Activated T-cell treated with anti-CD3 and anti-CD28 coated beads, Interleukin-2, amount 50 U/mL, for 48 hours (primary cell): ENCODE data around the gene VSIG4.
A peak's percentile ranks its signal among the peaks of the same experiment; 100 is the strongest.
"Not testable (repeated sequence)": the region's sequence is repeated elsewhere in the genome, so short reads cannot be mapped to it uniquely, and the experiment has no call there.

Source experiments
- DNase-seq, 2 experiments: peaks; one replicate each; pipeline ENCODE4 v3.0.0-alpha.2; 2020

VSIG4 gene, protein sequence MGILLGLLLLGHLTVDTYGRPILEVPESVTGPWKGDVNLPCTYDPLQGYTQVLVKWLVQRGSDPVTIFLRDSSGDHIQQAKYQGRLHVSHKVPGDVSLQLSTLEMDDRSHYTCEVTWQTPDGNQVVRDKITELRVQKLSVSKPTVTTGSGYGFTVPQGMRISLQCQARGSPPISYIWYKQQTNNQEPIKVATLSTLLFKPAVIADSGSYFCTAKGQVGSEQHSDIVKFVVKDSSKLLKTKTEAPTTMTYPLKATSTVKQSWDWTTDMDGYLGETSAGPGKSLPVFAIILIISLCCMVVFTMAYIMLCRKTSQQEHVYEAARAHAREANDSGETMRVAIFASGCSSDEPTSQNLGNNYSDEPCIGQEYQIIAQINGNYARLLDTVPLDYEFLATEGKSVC

DNA sequence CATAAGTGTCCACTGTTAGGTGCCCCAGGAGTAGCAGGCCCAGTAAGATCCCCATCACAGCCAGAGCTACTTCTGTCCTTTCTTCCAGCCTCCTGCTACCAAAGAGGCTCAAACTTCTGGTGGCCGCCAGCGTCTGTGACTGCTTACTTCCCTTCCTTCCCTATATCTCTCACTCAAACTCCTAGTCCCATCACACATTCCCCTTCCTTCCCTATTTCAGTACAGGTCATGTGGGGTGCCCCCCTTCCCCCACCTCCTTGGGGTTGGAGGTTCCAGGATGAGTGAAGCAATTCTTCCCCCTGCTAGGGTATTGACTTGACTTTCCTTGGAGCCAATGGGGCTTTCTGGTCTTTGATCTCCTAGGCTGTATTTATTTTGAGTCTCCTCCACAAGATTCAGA lies at the start of gene VSIG4:
Gene VSIG4 (minus strand): TSS at position 137 of the 400 bp plus-strand sequence. CDS start 82 bp downstream, at position 55.
- no peak for DNase-seq

DNA sequence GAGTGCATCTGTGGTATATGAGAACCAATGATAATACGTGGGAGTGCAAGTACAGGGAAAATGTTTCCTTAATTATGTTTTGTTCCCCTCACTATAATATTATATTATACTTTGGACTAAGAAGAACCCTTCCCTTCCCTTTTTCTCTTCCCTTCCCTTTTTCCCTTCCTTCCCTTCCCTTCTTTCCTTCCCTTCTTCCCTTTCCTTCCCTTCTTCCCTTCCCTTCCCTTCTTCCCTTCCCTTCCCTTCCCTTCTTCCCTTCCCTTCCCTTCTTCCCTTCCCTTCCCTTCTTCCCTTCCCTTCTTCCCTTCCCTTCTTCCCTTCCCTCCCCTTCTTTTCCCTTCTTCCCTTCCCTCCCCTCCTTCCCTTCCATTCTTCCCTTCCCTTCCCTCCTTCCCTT lies 36.9 kb upstream of the VSIG4 start:
- no peak for DNase-seq

DNA sequence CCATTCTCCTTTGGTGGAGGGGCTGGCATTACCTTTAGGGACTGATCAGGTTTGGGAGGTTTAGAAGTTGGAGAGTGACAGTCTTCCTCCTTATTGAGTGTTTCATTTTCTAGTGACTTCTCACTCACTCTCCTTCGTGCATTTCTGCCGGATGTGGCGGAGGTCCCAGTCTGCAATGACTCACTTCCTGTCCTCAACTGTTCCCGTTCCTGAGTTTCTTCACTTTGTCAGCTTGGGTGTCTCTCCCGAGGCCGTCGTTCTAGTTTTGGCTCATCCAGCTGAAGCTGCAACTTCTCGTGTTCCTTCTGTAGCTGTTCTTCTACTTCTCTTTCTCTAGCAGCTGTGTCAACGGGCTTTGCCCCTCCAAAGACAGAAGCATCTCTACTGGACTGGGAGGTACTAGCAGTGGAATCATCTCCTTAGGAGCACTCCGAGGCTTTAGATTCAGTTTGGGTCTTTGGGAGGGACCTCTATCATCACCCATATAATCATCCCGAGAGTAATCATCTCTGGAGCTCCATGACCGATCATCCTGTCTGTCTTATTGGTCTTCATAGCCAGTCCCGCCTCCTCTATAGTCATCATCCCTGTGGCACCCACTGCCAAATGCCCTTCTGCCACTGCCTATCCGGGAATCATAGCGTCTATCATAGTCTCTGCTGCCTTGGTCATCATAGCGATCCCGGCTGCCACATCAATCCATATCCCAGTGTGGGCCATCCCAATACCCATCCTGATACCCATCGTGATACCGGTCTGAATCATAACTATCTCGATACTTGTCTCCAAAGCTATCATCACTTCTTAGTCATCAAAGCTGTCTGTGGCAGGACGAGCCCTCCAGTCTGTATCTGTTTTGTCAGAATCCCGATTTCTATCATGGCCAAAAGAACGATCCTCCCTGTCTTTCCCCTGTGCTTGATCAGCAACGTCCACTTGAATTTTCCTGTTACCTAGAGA lies 35.3 kb upstream of the VSIG4 start:
- peak; percentile 53 to 59 for DNase-seq

DNA sequence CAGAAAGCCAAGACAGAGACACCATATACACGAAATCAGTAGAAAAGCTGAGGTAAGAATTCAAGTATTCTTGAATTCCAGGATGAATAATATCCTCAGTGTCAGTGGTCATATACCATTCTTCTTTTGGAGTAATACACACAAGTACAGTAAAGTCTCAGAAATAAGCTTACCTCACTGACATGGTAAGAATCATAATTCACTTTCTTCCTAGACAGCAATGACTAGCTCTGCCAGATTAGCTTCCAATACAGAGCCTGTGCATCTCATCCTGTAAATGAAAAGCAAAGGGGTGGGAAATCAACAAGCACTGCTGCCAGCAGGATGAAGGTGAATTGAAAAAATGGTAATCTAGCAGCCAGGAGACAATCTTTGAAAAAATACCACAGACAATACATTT lies 31.2 kb upstream of the VSIG4 start:
- no peak for DNase-seq

DNA sequence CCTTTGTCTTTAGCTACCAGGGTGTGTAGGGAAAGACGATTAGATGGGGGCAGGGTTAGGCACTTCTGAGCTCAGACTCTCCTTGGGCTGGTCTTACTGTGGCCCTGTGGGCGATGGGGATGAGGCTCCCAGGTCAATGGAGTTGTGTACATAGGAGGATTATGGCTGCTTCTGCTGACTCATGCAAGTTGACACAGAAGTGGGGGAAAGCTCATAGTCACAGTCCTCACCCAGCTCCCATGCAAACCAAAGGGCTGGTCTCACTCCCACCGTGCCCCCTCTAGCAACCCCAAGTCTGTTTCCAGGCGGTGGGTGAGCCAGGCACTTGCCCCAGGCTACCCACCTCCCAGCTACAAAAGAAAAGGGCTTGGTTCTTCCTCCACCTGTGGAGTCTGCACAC lies 24.4 kb upstream of the VSIG4 start:
- no peak for DNase-seq

DNA sequence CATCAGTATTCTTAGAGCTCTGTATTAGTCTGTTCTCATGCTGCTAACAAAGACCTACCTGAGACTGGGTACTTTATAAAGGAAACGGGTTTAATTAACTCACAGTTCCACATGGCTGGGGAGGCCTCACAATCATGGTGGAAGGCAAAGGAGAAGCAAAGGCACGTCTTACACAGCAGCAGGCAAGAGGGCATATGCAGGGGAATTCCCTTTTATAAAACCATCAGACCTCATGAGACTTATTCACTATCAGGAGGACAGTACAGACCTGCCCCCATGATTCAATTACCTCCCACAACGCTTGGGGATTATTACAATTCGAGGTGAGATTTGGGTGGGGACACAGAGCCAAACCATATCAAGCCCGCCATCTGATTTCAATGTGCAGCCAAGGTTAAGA lies 17.1 kb upstream of the VSIG4 start:
- not testable (repeated sequence) for DNase-seq

DNA sequence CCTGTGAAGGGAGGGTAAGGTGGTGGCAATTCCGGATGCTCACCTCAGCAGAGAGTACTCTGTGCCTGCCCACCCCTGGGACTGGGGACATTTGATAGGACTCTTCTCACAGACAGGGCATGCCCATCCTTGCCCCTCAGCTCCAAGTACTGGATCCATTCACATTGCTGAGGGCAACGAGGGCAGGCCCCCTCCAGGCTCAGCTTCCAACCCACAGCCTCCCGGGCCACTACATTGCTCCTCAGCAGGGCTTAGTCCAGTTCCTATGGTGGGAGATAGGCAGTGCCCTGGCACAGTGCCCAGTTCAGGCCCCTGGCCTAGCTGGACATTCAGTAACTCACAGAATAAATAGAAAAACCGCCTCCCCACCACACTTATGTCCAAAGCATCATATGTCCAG lies 15.1 kb upstream of the VSIG4 start:
- DNase-seq = no peak

DNA sequence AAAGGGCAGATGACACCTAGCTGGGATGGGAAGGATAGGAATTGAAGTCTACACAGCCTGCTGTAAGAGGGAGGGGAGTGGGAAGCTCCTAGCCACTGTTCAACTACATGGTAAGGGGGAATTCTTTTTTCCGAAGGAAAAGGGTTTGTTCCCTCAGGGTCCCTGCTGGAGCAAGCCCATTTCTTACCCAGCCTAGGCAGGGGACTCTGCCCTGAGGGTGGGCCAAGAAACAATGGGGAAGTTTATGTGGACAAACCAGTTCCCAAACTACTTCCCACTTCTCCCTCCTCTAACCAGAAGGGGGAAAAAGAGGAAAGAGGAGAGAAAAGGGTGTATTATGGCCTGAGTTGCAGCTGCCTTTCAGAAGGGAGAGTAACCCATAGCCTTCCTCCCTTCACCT lies 13.5 kb upstream of the VSIG4 start:
- DNase-seq = no peak

DNA sequence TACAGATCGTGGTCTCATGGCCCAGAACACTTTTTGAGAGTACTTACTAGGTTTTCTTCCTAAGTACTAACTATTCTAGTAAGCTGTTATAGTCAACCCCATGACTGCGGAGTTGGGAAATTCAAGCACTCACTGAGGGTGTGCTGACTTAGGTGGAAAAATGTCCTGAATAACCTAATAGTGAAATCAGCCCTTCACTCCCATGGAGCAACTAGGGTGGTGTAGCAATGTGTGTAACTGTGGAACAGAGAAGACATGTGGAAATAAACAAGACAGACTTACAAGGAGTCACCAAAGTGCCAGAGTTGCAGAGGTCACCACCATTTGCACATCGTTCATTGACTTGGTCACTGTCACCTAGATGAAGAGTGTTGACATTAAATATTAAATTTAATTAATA lies 12.1 kb upstream of the VSIG4 start:
- no peak for DNase-seq

DNA sequence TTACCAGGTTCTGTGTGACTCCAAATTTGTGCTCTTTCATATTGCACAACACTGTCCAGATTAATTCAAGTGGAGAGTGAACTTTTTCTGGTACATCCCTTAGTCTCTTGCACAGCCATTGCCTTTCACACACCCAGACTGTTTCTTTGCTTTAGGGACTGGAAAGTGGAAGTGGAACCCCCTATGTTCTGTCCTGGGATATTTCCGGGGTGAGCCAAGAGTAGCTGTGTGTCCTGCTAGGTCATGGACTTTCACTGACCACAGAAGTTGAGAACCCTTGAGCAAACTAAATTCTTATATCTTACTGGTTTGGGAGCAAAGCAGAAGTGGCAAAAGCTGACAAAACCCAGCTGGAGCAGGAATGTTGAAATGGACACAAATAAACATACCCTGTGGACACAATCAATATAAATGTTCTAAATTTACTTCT lies 10.3 kb upstream of the VSIG4 start:
- DNase-seq = no peak

DNA sequence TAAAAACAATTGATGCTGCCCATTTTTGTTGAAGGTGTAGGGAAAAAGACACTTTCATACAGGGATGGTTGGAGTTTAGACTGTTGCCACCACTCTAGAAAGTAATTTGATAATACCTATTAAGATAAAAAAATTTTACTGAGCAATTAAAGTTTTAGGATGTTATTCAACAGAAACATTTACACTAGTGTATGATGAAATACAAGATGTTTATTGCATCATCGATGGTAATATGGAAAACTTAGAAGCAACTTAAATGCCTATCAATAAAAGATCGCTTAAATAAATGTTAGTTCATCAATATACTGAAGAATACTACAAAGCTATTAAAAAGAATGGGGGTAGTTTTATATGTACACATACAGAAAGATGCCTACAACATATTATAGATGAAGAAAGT lies 9.2 kb upstream of the VSIG4 start:
- DNase-seq = no peak

DNA sequence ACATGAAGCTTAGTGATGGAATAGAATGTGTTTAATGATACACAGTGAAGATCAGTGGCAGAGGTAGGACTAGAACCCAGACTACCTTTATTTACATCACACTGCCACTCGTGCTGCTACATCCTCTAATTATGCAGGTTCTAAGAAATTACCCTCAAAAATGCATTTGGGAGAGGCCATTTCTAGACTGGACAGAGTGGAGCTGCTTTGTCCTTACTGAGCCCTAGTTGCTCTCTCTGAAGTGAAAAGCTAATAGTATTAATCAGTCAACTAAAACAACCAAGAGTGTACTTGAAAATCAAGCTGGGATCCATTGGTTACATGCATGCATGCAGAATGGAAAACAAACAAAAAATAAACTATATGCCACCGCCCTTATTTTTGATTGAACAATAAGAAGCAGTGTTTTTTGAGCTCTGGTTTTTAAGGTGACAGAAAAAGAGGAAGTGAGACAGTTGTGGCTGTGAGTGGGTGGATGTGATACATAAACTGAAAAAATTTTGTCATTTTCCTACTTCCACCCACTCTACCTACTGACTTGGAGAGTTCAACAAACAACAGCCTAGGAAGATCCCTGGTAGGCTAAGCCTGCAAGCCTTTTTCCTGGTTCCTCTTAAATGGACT lies 6.8 kb upstream of the VSIG4 start:
- peak in 1 of 2 experiments; percentile 51 for DNase-seq

DNA sequence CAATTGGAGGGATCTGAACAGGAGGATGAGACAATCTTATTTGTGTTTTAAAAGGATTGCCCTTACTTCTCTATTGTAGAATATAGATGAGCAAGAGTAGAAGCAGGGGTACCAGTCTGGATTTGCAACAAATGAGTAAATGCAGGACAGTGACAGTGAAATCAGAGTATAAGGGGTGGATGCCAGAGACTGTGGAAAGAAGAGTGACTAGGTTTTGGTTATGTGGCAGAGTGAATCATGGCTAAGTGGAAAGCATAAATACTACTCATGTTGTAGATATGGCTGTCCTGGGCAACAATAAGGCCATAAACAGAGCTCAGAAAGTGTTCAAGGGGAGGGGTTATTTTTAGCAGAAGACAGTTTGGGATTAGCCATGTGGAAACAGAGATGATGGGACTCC lies 6.0 kb upstream of the VSIG4 start:
- DNase-seq = no peak

DNA sequence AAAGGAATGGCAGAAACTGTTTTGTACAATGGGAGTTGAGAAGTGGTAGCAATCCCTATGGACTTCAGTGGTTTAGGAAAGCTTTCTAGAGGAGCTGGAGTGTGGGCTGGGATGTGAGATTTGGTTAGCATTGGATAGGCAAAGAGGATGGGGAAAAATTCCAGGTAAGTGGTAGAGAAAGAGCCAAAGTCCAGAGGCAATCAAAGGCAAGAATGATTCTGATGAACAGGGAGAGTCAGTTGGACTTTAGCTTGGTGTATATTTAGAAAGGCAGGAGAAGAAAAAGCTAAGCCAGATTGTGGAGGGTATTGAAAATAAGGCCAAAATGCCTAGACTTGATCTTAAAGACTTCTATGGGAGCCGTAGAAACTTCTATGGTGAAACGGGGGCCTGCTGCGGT lies 3.7 kb upstream of the VSIG4 start:
- no peak for DNase-seq

DNA sequence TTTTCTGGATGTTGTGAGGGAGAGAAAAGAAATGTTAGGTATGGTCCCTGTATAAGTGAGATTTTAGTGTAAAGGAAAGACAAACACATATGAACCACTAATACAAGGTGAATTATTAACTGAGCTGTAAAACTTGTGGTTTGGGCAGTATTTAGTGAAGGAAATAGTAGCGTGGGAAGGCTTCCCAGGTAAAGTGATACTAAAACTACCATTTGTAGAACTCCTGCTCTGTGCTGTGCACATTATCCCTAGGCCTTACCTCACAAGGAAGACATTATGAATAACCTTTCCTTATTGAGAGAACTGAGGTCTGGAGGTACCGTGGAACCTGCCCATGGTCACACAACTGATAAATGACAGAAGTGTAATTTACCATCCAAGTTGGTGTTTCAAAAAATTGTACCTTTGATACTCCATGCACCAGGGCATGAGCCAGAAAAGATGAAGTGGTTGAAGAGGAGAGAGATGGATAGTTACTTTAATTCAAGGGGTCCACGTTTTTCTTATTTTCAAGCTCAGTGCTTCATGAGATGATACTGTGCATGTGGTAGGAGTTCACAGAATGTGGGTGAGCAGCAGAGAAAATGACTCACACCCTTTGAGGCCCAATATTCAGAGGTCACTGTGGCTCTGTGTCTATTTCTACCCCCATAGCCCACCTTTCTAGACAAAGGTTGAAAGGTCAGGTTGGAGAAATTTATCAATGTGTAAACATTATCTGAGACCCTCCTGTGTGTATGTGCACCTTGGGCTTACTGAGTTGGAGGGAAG lies 2.6 kb upstream of the VSIG4 start:
- no peak for DNase-seq

DNA sequence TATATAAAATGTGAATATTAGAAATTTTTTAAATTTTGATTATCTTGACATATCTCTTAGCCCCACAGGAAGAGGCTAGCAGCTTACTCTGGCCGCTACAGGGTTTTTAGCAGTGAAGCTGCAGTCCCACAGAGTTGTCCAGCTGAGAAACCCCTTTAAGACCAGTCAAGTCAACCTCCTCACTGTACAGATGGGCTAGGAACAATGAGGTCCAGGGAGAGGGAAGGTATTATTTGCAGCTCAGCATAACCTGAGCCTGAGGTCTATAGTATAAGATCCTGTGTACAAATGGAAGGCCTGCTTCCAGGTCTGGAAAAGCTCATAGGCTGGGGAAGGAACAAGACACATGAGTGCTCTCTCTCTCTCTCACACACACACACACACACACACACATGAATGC lies 1.8 kb downstream of the VSIG4 start:
- no peak for DNase-seq

DNA sequence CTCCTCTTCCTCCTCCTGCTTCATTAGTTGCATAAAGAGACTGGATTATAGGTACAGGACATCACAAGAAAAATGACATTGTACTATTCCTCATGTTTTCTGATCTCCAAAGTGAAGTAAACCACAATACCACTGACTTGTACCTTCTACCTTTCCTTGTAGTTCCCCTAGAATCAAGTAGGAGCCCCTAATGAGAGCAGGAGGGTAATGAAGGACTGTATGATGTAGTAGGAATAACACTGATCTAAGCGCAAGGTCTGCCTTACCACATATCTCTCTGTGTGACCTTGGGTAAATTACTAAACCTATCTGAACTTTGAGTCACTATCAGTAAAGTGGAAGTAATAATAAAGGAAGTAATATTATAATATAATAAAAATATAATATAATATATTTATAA lies 3.6 kb downstream of the VSIG4 start:
- no peak for DNase-seq

DNA sequence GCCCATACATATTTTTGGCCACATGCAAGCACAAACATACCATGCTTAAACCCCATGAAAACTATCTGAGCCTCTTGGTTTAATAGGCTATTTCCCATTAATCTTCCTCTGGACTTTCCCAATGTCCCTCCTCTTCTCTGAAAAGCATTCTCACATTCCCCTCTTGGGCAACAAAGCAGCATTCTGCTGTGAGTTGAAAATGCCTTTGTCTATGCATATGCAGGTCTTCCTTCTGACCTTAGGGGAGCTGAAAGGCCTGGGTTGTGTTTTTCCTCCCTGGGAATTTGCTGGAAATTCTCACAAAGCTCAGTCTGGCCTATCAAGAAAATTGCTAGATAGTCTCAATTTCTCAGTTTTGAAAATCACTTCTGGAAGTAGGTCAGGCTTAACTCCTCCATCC lies 4.2 kb downstream of the VSIG4 start:
- no peak for DNase-seq

DNA sequence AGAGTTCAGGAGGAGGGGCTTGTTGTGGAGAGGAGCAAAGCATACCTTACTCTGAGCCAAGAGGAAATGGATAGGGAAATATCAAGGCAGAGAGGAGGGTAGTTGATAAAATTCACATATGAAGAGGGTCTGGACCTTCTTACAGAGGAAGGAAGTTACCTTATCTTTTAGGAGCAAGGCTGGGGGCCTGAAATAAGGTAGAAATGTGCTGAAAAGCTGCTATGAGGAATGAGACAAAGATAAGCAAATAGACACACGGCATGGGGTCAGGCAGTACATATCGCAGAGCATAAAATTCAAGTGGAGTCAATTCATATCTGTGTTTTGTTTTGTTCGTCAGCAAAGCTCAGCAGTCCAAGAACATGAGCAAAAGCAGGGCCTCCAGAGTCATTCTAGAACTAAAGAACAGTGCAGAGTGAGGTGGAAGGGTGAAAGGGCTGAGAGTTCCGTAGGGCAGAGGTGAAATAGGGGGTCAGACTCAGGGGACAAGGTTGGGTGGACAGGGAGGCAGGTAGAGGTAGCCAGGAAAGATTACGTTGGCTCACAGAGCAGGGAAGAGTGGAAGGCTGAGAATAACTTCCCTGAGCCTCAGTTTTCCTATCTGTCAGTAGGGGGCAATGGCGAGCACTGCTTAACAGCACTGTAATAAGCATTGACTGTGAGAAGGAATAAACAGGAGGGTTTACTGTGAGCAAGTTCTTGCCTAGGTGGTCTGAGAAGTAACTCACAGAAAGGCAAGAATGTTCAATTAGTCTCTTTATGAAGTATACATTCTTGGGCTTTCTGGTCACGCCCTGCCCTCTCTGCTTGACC lies 9.2 kb downstream of the VSIG4 start:
- peak in 1 of 2 experiments; percentile 46 for DNase-seq

DNA sequence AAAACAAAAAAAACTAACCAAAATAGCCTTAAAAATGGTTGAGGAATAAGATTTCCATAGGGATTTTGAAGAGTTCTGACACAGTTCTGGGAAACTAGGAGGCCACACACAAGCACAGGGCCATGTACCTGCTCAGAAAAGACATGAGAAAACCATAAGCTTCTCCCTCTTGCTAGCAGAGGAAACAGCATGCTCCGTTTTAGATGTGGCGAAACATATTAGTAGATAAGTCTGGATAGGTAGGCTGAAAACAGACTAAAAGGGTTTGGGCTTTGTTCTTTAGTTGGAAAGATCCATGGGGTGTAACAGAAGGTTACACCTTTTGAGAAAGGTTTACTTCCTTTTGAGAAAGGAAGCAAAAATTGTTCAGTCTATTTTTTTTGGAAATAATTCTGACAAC lies 10.9 kb downstream of the VSIG4 start:
- DNase-seq = no peak

DNA sequence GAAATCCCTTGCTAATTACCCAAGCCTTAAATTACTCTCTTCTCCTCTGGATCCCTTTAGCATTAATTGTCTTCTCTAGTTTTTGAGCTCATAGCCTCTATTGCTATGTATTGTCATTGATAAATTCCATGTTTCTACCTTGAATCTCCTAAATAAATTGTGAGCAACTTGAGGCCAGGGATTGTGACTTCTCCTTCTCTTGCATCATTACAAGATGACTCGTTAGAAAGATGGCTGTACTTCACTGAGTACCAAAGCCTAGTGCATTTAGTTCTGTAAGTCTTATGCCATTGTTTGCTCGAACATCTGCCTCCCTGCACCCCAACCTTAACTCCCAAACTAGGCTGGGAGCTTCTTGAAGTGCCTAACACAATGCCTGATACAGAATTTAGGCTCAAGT lies 15.3 kb downstream of the VSIG4 start:
- DNase-seq = no peak

DNA sequence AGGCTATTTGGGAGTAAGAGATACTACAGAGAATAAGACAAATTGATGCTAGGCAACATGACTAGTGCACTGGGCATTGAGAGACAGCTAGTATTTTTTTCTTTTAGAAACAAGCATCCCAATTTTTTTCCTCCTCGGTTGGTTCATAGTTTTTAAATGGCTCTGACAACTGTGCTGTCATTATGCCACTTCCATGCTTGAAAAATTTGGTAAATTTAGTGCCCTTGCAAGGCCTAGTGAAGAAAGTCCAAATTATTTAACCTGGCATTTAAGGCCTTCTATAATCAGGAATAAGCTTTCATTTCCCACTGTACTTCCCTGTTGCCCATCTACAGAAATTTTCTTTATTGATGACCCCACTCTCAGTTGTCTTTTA lies 15.8 kb downstream of the VSIG4 start:
- no peak for DNase-seq
